Measurements from ENCODE around the gene POP5. TPM values are rescaled to one million over a fixed set of nuclear protein-coding genes. Genes with fewer than 3 reads are reported as not detected.

POP5 gene
- total and polyA plus RNA-seq, 8 donors, result 37.9 to 52.6 (median 49.6) TPM

- Histone ChIP-seq H3K27me3 (peaks cover 0 to 28% of the 10 kb centered on the region in 2 donors), H3K9me3 (no peaks in the 10 kb centered on the region), H3K27ac (no peak overlapping the region), H3K4me1 (peaks cover 0 to 17% of the 10 kb centered on the region in 2 donors), H3K4me3 (no peak overlapping the region), H3K36me3 (no peaks in the 10 kb centered on the region)
- TF ChIP-seq, protein P1, sequence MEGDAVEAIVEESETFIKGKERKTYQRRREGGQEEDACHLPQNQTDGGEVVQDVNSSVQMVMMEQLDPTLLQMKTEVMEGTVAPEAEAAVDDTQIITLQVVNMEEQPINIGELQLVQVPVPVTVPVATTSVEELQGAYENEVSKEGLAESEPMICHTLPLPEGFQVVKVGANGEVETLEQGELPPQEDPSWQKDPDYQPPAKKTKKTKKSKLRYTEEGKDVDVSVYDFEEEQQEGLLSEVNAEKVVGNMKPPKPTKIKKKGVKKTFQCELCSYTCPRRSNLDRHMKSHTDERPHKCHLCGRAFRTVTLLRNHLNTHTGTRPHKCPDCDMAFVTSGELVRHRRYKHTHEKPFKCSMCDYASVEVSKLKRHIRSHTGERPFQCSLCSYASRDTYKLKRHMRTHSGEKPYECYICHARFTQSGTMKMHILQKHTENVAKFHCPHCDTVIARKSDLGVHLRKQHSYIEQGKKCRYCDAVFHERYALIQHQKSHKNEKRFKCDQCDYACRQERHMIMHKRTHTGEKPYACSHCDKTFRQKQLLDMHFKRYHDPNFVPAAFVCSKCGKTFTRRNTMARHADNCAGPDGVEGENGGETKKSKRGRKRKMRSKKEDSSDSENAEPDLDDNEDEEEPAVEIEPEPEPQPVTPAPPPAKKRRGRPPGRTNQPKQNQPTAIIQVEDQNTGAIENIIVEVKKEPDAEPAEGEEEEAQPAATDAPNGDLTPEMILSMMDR (IDR thresholded peaks at IDR 0.05), result no peak
- ATAC-seq (no peak), DNase-seq (no peak)
- intact Hi-C loops (cut with DNase I), result loop anchor here in 1 of 2 donors (10.0 kb wide), 2 partner anchors 56 to 126 kb away; partner anchors contain the start of genes CABP1 and UNC119B
These were observed 7.2 kb upstream of the POP5 start for GRCh38 chr12:120588371-120588770.

- DNase-seq (no peak), ATAC-seq (no peak)
- intact Hi-C loops (cut with DNase I), result loop anchor here in 1 of 2 donors (10.0 kb wide), 2 partner anchors 58 to 128 kb away; partner anchors contain the start of genes CABP1 and UNC119B
- TF ChIP-seq, protein P1 (IDR thresholded peaks at IDR 0.05), result no peak
- Histone ChIP-seq H3K36me3 (no peaks in the 10 kb centered on the region), H3K4me3 (no peak overlapping the region), H3K27ac (no peak overlapping the region), H3K9me3 (no peaks in the 10 kb centered on the region), H3K27me3 (peaks cover 0 to 28% of the 10 kb centered on the region in 2 donors), H3K4me1 (peaks cover 0 to 24% of the 10 kb centered on the region in 2 donors)
These were observed 5.7 kb upstream of the POP5 start for GRCh38 chr12:120586860-120587259.

DNA sequence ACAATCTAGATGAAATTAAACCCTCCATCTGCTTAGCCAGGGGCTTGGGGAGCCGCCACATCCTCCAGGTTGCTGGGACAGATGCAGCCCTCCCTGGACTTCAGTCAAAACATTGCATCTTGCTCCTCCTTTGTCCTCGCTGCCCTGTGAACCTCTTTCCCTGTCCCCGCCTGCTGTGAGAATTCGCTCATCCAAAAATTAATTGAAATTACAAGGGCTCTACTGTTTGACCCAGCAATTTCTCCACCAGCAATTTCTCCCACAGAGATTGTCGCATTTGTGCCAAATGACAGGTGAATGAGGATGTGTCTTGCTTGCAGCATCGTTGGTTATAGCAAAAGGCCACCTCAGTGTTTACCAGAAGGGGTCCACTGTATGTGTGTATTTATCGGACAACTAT, 5.0 kb upstream of the POP5 start:
- peaks cover 0 to 28% of the 10 kb centered on the region in 2 donors for H3K4me1 ChIP-seq
- H3K27ac ChIP-seq, result no peak overlapping the region
- peaks cover 0 to 28% of the 10 kb centered on the region in 2 donors for H3K27me3 ChIP-seq
- ATAC-seq (no peak), DNase-seq (no peak)
- no peaks in the 10 kb centered on the region for H3K9me3 ChIP-seq
- intact Hi-C loops (cut with DNase I), result loop anchor here in 1 of 2 donors (10.0 kb wide), 2 partner anchors 59 to 129 kb away; partner anchors contain the start of genes CABP1 and UNC119B
- no peaks in the 10 kb centered on the region for H3K36me3 ChIP-seq
- TF ChIP-seq, protein P1 (IDR thresholded peaks at IDR 0.05), result no peak
- H3K4me3 ChIP-seq, result no peak overlapping the region

DNA sequence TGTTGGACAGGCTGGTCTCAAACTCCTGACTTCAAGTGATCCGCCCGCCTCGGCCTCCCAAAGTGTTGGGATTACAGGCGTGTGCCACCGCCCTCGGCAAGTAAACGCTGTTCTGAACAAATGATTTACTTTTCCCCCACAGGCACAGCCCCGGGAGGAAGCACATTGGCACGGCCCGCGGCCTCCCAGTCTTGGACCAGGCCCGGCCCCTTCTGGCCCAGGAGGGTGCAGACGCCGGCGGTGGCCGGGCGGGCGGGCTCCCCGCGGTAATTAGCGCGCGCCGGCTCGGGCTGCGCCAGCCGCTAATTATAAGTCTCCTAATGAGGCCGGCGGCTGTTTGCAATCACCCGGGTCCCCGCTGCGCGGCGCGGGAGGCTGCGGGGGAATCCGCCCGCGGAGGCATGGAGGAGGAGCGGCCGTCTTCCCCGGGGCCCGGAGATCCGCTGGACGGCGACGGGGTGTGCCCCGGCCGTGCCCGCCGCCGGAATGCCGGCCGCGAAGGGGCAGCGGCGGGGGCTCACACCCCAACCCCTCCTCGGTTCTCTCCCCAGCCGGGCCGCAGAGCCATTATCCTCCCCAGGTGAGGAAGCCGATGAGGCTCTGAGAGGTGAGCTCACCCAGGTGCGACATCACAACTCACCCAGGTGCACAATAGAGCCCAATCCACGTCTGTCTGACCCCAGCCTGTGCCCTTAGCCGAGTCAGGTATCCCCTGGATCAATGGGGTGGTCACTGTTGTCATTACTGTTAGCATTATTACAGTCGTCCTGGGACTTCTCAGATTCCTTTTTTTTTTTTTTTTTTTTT, 3.3 kb upstream of the POP5 start:
- TF ChIP-seq, protein P1 (IDR thresholded peaks at IDR 0.05), result peak in 1 of 2 donors; percentile 8
- H3K36me3 ChIP-seq, result peaks cover 0 to 6% of the 10 kb centered on the region in 2 donors
- H3K27me3 ChIP-seq, result peaks cover 0 to 28% of the 10 kb centered on the region in 2 donors
- no peak overlapping the region for H3K27ac ChIP-seq
- H3K4me3 ChIP-seq, result peak overlapping the region; percentile 33 to 41
- H3K9me3 ChIP-seq, result no peaks in the 10 kb centered on the region
- peak; percentile 48 for ATAC-seq
- intact Hi-C loops (cut with DNase I), result loop anchor here in 1 of 2 donors (10.0 kb wide), 2 partner anchors 60 to 130 kb away; partner anchors contain the start of genes CABP1 and UNC119B
- peak in 3 of 4 donors; percentile 24 to 90 (median 43) for DNase-seq
- H3K4me1 ChIP-seq, result peaks cover 0 to 41% of the 10 kb centered on the region in 2 donors

DNA sequence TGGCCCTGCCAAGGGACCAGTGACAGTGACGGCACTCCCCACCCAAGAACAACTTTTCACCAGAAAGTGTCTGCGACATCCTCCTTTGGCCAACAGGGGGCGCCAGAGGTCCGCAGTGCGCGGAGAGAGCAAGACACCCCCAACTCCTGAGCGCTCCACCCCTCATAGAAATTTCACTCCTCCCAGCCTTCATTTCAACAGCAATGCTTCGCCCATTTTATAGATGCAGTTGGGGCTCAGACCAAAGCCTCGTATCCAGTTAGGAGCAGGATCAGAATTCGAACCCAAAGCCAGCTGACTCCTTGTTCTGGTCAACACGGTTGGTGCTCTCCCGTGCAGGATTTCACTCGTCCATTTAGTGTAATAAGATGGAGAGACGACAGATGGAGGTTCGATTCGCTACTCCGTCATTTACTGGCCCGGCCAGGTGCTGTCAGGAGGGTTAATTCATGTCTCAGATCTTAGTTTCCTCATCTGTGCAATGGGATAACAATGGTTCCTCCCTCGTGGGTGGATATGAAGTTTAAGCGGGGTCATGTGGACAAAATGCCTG, 2.4 kb upstream of the POP5 start:
- intact Hi-C loops (cut with DNase I), result loop anchor here in 1 of 2 donors (10.0 kb wide), 2 partner anchors 61 to 131 kb away; partner anchors contain the start of genes CABP1 and UNC119B
- Histone ChIP-seq H3K4me3 (peak overlapping the region in 1 of 2 donors; percentile 41), H3K9me3 (no peaks in the 10 kb centered on the region), H3K27me3 (peaks cover 0 to 28% of the 10 kb centered on the region in 2 donors), H3K36me3 (peaks cover 0 to 16% of the 10 kb centered on the region in 2 donors), H3K27ac (no peak overlapping the region), H3K4me1 (peaks cover 0 to 41% of the 10 kb centered on the region in 2 donors)
- DNase-seq (peak; percentile 44 to 93 (median 70)), ATAC-seq (peak; percentile 54)
- TF ChIP-seq, protein P1 (IDR thresholded peaks at IDR 0.05), result peak; percentile 80 to 85

Measured in left lung (tissue), 10 donors.